GM19240 (cell line): ENCODE results near the gene ATM.
A peak's percentile ranks its signal among the peaks of the same experiment; 100 is the strongest.

Experiments used
- DNase-seq: peaks from one replicate; pipeline ENCODE4 v3.0.0; 2011; ENCODE audit warnings: low spot score; ENCODE audit not compliant: insufficient read length

Gene ATM, protein sequence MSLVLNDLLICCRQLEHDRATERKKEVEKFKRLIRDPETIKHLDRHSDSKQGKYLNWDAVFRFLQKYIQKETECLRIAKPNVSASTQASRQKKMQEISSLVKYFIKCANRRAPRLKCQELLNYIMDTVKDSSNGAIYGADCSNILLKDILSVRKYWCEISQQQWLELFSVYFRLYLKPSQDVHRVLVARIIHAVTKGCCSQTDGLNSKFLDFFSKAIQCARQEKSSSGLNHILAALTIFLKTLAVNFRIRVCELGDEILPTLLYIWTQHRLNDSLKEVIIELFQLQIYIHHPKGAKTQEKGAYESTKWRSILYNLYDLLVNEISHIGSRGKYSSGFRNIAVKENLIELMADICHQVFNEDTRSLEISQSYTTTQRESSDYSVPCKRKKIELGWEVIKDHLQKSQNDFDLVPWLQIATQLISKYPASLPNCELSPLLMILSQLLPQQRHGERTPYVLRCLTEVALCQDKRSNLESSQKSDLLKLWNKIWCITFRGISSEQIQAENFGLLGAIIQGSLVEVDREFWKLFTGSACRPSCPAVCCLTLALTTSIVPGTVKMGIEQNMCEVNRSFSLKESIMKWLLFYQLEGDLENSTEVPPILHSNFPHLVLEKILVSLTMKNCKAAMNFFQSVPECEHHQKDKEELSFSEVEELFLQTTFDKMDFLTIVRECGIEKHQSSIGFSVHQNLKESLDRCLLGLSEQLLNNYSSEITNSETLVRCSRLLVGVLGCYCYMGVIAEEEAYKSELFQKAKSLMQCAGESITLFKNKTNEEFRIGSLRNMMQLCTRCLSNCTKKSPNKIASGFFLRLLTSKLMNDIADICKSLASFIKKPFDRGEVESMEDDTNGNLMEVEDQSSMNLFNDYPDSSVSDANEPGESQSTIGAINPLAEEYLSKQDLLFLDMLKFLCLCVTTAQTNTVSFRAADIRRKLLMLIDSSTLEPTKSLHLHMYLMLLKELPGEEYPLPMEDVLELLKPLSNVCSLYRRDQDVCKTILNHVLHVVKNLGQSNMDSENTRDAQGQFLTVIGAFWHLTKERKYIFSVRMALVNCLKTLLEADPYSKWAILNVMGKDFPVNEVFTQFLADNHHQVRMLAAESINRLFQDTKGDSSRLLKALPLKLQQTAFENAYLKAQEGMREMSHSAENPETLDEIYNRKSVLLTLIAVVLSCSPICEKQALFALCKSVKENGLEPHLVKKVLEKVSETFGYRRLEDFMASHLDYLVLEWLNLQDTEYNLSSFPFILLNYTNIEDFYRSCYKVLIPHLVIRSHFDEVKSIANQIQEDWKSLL (N-terminal part only)

DNA sequence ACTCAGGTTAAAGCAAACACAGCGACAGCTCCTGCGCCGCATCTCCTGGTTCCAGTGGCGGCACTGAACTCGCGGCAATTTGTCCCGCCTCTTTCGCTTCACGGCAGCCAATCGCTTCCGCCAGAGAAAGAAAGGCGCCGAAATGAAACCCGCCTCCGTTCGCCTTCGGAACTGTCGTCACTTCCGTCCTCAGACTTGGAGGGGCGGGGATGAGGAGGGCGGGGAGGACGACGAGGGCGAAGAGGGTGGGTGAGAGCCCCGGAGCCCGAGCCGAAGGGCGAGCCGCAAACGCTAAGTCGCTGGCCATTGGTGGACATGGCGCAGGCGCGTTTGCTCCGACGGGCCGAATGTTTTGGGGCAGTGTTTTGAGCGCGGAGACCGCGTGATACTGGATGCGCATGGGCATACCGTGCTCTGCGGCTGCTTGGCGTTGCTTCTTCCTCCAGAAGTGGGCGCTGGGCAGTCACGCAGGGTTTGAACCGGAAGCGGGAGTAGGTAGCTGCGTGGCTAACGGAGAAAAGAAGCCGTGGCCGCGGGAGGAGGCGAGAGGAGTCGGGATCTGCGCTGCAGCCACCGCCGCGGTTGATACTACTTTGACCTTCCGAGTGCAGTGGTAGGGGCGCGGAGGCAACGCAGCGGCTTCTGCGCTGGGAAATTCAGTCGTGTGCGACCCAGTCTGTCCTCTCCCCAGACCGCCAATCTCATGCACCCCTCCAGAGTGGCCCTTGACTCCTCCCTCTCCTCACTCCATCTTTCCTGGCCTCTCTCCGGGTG lies at the start of gene ATM, which contains the start of gene NPAT:
Gene ATM (plus strand): TSS at position 494 of the 774 bp plus-strand sequence. CDS start 4,558 bp downstream, outside the sequence.
Gene NPAT (minus strand): TSS at position 65 of the 774 bp plus-strand sequence. CDS start 102 bp downstream, outside the sequence.
- DNase-seq, result peak; percentile 53

DNA sequence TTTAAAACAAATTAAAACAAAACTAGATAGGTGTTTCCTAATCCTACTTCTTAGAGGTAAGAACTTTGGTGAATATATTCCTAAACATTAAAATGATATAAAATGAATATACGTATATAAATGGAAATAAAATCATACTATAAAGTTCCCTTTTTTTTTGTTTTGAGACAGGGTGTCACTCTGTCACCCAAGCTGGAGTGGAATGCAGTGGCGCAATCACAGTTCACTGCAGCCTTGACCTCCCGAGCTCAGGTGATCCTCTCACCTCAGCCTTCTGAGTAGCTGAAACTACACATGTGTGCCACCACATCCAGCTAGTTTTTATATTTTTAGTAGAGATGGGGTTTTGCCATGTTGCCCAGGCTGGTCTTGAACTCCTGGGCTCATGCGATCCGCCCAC lies 45.3 kb upstream of the ATM start:
- no peak for DNase-seq

DNA sequence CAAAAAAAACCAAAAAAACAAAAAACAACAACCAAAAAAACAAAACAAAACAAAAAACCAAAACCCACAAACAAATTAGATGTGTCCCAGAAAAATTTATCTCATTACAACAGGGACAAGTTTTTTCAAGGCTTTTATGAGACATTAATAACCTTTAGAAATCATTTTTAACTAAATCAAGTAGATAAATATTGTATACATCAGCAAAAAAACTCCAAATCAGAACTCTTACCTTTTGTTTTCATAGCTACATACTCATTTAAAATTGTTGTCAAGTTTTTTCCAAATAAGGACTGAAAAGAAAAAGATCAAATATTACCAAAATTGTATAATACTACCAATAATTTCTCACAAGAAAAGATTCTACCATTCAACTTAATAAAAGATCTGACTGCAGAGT lies 29.1 kb upstream of the ATM start:
- DNase-seq, result no peak

DNA sequence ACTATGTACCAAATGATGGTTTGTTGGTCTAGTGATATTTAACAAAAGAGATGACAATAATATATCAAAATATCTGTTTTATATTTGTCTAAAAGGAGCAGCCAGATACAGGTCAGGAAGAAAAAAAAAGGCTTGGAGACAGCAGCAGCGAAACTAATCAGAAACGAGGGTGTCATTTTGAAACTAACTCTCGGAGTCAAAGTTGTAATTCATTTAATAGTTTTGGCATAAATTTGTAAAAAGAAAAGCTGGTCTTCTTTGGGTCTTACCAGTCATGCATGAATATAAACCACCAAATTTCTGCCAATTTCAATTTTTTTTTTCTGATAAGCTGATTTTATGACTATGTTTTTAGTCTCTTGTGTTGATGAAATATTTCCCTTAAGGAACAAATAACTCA lies 26.0 kb upstream of the ATM start:
- no peak for DNase-seq

DNA sequence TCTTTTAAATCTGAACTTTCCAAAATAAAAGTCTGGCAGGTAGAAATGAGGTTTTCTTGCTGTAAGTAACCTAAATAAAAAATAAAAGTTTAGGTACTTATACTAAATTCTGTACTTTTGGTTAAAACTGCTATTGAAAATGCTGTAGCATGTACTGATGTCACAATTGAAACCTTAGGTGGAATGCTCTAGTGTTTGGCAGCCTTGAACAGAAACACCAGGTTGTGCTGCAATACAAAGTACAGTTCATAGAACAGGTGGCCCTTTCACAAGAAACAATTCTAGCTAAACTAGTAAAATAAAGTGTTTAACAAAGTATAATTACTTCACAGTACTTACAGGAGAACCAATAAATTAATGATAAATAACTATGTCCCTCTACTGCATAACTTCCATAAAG lies 25.5 kb upstream of the ATM start:
- DNase-seq, result no peak

DNA sequence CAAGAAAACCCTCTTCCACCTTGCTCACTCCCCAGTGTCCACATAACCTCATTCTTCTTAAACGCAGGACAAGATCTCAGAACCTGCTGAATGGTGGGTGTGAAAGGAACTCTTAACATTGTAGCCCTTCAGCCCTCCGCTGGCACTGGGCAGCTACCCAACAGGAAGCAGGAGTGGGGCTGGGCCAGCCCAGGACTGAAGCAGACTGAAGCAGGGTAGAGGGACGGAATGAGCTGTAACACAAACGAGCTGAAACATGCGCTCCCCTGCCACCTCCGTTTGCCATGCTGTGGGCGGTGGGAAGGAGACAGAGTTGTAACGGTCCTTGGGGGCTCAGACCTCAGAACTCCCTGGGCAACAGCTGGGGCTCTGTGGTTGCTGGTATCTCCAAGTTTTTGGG lies 24.0 kb upstream of the ATM start:
- no peak for DNase-seq

DNA sequence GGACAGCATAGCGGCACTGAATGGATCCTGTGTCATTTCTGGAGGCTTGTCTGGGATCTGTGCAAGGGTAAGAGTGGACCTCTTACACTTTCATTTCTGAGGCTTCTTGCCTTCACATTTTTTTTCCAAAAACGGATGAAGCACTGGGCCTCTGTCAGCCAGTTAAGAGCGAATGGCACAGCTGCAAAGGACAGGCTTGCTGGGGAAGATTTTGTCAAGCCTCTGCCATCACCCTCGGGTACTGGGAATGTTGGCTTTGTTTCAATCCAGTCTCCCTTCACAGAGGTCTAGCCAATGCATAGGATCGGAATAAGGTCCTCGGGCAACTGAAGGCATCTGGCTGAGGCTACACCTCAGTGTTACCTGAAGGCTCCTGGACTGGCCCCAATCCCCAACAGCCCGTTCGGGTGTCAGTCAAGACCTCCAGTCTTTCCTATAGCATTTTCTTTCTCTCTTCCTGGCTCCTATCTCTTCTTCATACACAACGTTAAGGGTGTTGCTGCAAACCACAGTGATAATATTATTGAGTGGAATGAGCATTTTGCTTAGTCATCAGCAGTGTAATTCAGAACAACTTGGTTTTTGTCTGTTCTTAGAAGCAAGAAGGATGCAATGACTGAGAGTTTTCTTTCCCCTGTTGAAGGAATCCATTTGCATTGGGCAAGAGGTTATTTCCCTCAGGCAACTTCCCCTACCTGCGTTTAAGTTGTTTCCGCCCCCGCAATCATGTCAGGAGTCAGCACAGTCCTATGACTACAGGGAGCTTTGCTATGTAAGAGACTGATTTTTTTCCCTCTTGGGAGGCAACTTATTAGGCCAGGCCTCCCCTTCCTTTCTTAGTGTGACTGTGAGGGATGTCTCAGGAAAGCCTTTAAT lies 23.2 kb upstream of the ATM start:
- no peak for DNase-seq

DNA sequence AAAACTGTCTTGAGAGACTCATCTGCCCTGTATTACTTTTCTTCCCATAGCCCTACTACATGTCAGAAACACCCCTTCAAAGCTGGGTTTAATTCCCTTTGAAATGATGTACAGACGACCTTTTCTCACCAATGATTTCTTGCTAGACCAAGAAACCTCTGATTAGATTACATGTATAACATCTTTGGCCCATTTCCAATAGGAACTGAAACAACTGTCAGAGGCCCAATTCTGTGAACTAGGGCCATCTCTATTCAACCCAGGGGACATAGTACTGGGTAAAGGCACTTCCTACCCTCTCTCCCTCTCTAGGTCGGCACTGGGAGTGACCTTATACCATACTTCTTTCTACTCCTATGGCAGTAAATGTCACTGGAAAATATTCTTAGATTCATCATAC lies 19.8 kb upstream of the ATM start:
- no peak for DNase-seq

DNA sequence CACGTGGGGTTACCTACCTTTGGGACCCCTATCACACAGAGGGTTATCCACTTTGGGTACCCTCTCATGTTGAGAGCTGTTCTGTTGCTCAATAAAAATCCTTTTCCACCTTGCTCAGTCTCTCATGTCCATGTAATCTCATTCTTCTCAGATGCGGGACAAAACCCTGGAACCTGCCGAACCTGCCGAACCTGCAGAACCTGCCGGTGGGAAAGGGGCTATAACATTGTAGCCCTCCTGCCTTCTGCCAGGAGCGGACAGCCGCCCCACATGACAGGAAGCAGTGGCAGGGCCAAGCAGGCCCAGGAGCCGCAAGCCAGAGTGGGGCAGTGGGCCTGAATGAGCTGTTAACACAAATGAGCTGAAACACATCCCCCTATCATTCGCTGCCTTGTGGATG lies 18.5 kb upstream of the ATM start:
- DNase-seq, result no peak

DNA sequence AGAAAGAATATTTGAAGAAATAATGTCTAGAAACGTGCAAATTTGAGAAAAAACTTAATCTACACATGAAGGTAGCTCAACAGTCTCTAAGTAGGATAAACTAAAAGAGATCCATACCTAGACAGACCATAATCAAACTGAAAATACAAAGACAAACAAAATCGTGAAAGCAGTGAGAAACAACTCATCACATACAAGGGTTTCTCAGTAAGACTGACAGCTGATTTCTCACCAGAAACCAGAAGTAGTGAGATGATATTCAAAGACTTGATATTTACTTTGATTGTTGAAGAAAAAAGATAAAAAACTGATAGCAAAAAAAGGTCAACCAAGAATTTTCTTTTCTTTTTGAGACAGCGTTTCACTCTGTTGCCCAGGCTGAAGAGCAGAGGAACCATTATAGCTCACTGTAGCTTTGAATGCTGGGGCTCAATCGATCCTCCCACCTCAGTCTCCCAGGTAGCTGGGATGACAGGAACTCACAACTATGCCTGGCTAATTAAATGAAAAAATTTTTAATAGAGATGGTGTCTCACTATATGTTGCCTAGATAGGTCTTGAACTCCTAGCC lies 17.9 kb upstream of the ATM start:
- DNase-seq, result no peak

DNA sequence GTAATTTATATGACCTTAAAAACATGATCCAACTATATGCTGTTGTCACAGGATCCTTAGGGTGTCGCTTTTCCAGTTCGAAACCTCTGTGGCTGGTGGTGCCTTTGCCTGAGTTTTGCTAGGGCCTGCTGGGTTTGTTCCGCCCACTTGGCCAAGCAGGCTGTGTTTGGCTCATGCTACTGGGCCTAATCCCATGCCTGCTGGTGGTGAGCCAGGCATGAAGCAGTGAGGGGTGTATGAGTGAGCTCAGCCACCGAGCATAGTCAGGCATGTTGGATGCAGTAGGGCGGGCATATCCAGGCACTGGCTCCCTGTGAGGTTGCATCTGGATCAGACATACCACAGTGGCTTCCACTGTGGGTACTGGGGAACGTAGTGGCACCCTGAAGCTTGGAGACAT lies 16.7 kb upstream of the ATM start:
- DNase-seq, result no peak

DNA sequence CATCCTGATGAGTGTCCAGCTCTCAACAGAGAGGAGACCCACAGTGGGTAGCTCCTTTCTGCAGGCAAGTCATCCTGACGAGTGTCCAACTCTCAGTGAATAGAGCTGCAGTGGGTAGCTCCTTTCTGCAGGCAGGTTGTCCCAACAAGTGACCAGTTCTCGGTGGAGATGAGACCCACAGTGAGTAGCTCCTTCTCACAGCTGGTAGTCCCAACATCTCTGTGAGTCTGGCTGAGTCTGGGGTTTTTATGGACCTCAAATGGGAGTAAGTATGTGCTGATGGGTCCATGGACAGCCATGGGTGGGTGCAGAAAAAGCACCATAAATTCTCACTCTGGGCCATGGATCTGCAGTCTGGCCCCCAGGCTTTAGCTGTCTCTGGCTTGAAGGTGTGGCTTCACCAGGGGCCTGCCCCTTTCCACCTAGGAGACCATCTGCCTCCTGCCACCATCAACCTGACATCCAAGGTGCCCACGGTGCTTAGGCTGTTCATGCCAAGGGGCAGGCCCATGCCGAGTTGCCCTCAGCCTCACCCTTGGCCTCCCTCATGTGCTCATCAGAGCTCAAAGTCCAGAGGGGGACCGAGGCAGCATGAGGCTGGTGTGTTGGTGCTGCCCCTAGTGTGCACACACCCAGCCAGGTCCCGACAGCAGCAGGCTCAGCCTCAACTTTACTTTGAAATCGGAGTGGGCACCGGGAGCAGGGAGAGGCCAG lies 15.7 kb upstream of the ATM start:
- DNase-seq, result no peak

DNA sequence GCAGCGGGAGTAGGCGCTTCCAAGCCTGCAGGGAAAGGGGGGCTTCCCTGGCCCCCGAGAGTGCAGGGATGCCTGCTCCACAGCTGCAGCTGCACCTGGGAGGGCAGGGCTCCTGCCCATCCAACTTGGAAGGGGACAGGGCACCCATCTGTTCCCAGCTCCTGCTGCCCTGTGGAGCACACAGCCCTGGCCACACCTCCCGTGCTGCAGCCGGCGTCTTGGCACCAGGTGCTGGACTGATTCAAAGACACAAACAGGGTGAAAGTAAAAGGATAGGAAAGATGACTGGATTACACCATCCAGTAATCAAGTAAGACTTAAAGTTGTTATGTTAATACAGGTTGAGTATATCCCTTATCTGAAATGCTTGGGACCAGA lies 15.2 kb upstream of the ATM start:
- DNase-seq, result no peak

DNA sequence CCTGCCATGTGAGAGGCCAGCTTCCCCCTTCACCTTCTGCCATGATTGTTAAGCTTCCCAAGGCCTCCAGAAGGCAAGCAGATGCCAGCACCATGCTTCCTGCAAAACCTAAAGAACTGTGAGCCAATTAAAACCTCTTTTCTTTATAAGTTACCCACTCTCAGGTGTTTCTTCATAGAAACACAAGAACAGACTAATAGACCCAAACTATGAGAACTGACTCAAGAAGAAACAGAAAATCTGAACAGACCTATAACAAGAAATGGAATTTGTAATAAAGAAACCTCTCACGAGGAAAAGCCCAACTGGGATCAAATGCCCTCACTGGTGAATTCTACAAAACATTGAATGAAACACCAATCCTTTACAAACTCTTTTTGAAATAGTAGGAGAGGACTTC lies 12.4 kb upstream of the ATM start:
- DNase-seq, result no peak

DNA sequence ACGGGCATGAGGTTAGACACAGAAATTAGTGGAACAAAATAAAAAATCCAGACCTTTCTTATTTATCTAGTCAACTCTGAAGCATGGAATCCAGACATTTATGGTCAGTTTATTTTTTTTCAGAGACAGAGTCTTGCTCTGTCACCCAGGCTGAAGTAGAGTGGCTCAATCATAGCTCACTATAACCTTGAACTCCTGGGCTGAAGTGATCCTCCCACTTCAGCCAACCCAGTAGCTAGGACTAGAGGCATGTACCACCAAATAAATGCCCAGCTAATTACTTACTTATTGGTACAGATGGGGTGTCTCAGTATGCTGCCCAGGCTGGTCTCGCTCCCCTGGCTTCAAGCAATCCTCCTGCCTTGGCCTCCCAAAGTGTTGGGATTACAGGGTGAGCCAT lies 9.1 kb upstream of the ATM start:
- no peak for DNase-seq

DNA sequence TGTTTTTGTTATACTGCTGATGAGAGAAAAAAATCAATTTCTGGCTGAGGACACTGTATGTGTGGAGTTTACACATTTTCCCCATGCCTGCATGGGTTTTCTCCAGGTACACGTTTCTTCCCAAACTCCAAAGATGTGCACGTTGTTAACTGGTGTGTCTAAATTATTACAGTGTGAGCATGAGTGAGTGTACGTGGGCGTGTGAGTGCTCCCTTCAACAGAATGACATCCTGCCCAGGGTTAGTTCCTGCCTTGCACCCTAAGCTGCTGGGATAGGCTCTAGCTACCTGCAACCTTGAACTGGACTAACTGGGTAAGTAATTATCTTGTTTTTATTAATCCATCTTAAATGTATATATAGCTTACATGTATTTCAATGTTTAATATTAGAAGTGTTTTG lies 5.9 kb upstream of the ATM start:
- no peak for DNase-seq

DNA sequence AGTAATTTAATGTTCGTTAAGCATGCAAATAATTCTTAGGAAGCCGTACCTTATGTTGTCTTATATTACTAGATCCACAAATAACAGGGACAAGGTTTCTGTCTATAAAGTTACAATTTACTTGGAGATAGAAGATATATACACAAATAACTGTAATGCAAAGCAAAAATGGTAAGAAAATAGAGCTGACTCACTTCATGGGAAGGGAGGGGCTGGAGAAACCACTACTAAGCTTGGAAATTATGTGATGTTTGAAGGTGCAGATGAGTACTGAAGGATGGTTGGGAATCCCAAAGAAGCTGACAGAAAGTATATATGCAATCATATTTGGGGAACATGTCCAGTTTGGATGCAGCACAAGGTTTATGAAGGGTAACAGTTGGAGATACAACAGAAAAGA lies 4.4 kb upstream of the ATM start:
- DNase-seq, result no peak

DNA sequence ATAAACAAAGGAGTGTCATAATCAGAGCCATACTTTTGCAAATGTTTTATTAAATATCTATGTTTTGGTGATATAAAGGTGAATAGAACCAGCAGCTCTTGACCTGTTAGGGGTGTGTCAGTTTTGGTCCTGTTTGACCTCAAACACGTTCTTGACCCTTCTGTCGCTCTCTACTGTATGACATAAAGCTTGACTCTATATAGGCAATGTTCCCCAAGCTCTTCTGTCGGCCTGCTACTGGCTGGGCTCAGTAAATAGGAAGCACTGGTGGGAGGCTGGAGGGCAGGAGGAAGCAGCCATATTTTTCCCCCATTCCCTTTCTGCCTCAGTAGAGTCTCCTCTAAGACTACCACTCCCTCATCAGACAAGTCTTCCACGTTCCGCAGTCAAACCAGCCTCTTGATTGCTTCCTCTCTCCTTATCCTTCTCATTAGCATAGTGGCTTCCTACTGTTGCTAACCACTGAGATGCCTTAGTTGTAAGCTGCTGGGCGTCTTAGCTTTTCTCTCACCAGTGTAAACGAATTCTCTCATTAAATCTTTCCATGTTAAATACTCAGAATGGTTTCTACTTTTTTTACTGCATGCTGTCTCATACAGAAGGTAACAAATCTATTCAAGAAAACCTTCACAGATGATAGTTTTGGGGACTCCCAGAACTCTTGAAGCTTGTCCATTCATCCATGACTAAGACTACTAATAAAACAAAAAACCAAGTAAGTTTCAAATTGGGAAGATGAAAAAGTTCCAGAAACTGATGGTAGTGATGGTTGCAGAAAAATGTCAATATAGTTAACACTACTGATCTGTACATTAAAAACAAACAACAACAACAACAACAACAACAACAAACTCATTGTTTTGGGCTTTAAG lies 3.7 kb upstream of the ATM start:
- no peak for DNase-seq
